ENCODE results near the gene SHISA6.

Gene SHISA6

DNA sequence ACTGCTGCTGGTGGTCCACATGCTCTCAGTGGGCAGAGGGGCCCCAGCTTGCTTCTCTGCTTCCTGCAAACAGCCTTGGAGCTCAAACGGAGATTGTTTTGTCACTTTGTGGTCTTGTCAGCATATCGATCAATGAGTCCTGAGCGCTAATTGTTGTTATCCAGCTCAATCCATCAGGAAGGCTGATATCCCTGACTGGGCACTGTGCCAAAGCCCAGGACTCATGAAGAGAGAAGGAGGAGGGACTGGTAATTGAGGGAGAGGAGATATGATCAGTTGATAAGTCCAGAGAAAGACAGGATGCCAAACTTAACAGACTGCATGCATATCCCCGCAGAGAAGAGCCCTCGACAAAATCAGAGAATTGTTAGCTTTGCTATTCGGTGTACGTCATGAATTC, 298.6 kb downstream of the SHISA6 start:
- DNase-seq (ENCODE audit: low read depth) = no peak

DNA sequence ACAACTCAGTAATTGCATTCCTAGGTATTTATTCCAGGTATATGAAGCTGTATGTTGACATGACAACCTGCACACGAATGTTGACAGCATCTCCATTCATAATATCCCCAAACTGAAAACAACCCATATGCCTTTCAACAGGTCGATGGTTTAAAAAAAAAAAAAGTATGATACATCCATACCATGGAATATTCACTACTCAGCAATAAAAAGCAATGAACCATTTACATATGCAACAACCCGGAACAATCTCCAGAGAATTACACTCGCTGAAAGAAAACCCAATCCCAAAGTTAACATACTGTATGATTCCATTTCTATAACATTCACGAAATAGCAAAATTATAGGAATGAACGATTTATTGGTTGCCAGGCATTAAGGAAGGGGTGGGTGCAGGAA, 304.0 kb downstream of the SHISA6 start:
- DNase-seq (ENCODE audit: low read depth) = no peak

DNA sequence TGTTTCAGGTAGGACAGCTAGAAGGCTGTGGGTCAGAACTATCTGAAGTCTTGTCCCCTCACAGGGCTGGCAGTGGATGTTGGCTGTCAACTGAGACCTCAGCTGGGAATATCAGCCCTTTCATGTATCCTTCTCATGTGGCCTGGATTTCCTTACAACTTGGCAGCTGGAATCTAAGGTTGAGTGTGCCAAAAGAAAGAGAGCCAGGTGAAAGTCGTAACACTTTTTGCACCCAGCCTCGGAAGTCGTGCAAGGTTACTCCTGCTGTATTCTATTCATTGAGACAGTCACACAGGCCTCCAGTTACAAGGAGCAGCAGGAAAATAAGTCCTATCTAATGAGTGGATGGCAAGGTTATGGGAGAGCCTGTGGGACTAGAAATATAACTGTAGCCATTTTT, 304.7 kb downstream of the SHISA6 start:
- no peak for DNase-seq (ENCODE audit: low read depth)

DNA sequence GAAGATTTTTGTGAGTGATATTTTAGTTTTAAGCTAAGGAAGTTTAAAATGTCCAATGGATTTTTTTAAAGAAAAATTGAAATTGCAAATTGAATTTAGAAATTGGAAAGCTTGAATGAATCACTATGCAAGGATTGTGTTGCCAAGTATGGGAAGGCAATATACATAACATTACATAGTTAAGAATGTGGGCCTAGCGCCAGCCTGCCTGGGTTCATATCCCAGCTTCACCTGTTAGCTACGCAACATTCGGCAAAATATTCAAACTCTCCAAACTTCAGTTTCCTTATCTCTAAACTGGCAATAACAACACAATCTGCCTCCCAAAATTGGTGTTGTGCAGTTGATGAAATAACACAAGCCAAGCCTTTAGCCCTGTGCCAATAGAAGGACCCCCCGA, 306.8 kb downstream of the SHISA6 start:
- no peak for DNase-seq (ENCODE audit: low read depth)

DNA sequence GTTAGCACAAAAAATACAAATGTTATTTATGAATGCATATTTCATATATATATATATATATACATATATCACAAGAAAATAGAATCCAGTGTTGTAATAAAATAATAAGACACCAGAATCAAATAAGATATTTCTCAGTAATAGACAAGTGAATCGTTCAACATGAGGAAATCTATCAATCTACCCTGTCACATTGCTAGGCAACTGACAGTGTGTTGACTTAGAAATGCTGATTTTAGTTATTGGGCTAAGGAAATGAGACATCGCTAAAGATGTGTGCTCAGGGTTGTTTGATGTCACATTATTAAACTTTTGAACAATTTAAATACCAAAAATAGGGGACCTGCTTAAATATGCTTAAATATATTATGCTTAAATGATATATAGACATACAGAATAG, 307.4 kb downstream of the SHISA6 start:
- no peak for DNase-seq (ENCODE audit: low read depth)

DNA sequence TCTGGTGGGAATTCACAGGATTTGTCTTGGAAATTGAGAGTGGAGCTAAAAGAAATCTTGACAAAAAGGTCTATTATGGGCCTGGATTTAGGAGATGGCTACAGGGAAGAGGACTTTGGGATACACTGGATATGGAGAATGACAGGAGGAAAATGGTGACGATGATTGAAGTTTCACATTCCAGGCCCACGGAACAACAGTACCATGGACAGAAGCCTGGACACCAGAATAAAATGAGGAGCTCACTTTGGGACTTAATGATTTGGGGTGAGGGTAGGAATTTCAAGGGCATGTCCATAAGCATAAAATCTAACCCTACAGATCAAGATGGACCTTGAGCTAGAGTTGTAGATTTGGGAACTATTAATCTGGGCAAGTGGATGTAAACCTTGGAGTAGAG, 309.4 kb downstream of the SHISA6 start:
- no peak for DNase-seq (ENCODE audit: low read depth)

DNA sequence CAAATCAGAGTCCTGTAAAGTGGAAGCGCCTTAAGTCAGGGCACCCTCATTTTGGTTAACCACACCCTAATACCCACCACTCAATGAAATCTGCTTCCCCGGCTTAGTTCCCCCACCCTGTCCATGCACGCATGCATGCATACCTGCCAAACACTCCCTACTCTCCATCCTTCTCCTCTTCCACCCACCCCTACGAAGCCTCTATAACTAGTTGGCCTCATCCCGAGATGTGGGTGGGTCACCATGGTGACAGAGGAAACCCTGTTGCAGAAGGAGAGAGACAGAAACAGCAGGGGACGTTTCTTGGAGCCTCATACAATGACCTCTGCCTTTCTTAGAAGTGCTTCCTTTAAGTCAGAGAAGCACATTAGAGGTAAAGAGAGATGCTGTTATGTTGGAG, 310.4 kb downstream of the SHISA6 start:
- no peak for DNase-seq (ENCODE audit: low read depth)

DNA sequence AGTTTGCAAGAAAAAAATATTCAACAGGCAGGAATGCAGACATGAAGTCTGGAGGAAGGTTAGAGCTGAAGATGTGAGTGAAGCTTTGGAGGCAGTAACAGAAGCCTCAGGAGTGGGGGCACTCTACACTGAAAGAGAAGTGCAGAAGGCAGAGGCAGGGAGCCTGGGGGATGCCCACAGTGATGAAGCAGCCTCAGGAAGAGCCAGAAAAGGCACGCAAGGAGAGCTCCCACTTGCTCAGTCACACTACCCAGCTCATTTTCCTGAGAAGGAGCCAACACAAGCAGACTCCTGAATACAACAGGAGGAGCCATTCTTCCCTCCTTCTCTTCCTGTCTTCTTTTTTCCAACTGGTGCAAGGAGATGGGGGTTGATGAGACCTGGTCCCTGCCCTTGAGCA, 312.1 kb downstream of the SHISA6 start:
- DNase-seq (ENCODE audit: low read depth) = no peak

DNA sequence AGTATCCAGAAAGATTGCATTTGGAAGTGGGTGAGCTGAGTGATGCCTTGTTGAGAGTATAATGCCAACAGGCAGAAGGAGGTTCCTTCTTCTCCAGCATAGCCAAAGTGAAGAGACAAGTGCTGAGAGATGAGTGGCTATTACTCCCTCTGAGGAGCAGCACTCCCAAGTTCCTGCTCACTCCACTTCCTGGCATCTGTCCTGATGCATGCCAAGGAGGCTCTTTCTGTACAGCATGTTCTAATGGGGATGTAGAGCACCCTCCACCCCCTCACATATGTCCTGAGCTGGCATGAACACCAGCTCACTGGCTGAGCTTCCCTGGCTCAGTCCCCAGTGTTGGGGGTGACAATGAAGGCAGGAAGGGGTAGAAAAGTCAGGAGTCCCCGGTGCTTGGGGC, 313.0 kb downstream of the SHISA6 start:
- DNase-seq (ENCODE audit: low read depth) = no peak

DNA sequence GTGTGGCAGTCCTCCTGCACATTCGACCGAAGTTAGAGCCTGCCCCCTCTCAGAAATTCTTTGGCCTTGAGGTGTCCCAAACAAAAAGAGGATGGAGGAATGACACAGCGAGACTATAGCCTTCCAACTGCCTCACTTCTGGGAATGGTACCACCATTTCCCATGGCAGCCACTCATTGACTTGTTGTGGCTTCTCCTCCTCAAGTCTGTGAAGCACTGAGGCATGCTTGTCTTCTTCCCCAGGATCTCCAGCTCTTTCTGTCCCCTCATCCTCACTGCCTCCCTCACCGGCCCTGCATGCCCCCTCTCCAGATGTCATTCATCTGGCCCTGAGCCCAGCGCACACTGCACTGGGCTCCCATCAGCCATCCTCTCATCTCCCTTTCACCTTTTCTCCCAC, 313.5 kb downstream of the SHISA6 start:
- no peak for DNase-seq (ENCODE audit: low read depth)

DNA sequence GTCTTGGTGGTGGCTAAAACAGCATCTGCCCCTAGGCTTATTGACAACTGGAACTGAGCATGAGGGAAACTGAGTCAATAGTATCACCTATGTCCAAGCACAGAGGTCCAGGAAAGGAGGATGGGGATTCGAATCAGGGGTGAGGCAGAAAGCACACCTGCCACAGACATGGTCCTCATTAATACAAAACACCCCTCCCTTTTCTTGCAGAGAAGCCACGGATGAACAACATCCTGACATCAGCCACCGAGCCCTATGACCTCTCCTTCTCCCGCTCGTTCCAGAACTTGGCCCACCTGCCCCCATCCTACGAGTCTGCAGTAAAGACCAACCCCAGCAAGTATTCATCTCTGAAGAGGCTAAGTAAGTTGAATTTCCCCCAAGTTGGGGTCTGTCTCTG, 314.5 kb downstream of the SHISA6 start:
- DNase-seq (ENCODE audit: low read depth) = no peak

DNA sequence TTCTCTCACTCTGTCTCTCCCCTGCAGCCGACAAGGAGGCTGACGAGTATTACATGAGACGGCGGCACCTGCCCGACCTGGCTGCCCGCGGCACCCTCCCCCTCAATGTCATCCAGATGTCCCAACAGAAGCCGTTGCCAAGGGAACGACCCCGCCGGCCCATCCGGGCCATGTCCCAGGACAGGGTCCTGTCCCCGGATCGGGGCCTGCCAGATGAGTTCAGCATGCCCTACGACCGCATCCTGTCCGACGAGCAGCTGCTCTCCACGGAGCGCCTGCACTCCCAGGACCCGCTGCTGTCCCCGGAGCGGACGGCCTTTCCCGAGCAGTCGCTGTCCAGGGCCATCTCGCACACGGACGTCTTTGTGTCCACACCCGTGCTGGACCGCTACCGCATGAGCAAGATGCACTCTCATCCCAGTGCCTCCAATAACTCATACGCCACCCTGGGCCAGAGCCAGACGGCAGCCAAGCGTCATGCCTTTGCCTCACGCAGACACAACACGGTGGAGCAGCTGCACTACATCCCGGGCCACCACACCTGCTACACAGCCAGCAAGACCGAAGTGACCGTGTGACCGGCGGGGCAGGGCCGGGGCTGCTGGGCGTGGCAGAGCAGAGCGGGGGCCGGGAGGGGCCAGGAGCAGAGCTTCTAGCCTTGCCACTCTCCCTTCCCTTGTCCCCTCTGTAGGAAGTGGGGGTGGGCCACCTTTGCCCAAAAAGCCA, 316.9 kb downstream of the SHISA6 start:
- DNase-seq (ENCODE audit: low read depth) = no peak

DNA sequence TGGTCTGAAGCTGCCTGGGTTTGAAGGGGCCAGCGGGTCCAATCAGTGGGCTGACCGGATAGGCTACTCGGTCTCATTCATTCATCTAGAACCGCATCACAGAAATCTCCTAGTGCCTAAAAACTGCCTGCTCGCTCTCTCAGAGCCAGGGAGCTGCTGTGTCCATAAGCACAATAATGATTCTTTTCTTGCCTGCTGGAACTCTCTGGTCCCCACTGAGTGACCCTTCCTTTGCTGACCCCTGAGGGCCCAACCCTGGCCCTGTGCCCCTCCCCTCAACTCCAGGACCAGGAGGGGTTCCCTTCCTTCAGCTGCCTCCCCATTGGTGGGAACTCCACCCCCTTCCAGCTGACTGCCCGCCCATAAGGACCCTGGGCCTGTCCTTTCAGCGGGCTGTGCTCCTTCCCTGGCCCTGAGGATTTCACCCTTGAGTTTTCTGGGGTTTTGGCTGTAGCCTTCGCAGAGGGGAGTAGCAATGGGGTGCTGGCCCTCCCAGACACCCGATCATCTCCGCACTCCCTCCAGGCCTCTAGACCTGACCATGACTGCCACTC, 317.7 kb downstream of the SHISA6 start:
- DNase-seq (ENCODE audit: low read depth) = no peak

DNA sequence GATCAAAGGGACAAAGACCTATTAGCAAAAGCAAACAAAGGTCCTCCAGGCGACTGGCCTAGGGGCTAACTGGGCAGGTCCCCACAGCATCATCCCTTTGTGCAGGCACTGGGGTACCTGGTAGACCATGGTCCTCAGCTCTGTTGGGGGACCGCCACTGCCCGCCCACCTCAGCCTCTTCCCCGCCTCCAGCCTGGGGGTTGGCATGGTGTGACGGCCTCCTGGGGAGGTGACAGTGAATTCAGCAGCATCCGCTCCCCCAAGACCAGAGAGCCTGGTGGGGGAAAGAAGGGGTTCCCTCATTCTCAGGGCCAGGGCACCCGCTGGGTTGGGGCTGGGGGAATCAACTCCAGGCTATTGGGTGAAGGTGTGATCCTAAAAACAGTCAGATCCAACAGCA, 318.6 kb downstream of the SHISA6 start:
- DNase-seq (ENCODE audit: low read depth) = no peak

DNA sequence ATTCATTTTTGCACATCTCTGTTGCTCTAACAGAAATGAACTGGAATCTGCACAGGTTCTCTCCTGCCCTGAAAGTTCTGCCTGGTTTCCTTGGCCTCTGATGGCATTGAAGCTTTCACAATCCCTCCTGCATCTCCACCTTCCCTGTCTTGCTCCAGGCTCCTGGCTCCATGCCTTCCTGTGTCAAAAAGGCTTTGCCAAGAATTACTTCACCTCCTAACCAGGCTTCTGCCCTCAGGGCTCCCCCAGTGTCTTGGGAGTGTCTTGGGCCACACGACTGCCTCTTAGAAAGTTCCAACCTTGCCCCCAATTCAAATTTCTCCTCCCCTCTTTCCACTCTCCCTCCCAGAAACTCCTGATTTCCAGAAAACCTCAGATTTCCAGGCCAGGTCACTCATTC, 320.3 kb downstream of the SHISA6 start:
- no peak for DNase-seq (ENCODE audit: low read depth)

DNA sequence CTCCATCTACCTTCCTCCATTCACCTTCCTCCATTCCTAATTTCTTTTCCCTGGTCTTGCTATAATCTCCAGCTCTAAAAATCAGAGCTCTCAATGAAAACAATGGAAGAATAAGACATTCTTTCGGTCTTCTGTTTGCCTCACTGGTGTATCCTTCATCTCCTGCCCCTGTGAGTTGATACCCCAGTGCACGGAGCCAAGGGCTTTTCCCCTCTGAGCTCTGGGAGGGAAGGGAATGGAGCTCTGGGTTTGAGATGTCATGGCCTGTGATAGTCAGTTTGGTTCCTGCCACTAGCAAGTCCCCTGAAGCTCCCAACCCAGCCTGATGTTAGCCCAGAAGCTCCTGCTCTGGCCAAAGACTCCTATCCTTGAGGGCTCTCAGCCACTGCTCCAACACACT, 320.7 kb downstream of the SHISA6 start:
- no peak for DNase-seq (ENCODE audit: low read depth)

DNA sequence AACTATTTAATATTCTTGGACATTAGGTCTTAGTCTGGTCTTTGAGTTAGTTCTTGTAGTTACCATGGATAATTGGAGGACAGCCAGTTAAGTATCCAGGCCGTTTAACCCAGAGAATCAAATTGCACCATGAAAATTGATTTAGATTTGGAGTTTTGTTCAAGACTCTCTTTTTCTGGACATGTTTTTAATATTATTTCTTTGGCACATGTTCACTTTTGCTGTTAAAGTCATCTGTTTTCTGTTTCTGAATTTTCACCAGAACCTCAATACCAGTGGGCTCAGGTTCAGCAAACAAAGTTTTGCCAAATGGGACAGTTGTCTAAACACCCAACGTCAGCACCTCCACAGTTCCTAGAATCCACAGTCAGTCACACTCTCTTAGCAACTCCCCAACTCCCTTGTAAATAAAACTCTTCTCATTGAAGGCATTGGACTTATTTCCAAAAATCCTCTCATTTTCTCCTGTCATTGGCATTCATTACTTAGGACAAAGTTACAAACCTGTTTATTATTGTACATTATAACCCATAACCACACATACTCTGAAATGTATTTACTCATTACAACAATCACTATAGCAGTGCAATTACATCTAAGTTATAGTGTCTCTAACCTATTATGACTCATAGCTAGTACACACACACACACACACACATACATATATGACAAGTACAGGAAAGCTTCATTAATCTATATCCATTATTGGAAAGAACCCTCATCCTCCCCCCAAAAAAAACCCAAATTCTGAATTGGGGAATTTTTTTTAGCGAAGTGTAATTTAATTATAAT, 323.8 kb downstream of the SHISA6 start:
- DNase-seq (ENCODE audit: low read depth) = no peak

DNA sequence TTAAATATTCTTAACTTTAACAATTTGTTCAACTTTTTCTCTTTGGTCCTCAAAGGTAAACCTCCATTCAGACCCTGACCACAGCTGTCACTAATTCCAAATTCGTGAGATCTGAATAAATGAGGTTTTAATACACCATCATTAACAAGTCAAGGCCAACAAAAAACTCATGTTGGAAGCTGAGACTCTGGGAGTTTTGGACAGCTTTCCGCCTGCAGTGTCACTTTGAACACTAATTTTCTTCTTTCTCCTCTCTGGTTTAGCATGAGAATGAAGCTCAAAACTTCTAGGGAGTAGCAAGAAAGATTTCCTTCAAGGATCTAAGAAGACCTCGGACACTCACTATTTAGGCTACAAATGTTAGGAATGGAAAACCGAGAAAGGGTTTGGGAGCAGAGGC, 324.6 kb downstream of the SHISA6 start:
- DNase-seq (ENCODE audit: low read depth) = no peak

DNA sequence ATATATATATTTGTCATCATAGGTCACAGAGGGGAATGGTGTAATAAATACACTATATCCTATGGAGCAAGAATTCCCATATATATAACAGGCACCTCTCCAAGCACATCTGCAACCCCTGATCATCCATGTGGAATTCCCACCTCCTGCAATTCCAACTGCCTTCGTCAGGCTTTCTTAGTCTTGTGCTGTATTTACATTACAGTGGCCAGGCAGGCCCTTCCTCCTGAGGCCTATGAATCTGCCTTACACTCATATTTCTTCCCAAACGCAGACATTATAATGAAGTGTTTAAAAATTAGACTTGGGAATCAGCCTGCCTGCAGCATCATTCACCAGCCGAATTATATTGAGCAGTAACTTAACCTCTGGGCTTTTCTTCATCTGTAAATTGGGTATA, 338.0 kb downstream of the SHISA6 start:
- DNase-seq (ENCODE audit: low read depth) = no peak

DNA sequence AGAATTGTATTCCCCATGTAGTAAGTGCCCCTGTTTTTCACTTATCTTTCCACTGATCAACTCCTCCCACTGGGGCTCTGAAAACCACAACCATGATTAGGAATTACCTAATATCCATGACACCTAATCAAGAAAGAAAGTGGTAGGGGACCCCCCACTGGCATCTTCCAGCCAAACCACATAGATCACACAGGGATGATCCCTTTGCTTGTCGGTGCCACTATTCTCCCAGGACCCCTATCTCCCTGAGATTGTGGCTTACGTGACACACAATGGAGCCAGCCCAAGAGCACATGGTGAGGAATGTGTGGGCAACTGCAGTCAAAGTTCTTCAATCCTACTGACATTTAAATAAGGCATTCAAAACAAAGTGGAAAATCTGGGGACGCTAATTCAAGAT, 339.7 kb downstream of the SHISA6 start:
- DNase-seq (ENCODE audit: low read depth) = no peak

DNA sequence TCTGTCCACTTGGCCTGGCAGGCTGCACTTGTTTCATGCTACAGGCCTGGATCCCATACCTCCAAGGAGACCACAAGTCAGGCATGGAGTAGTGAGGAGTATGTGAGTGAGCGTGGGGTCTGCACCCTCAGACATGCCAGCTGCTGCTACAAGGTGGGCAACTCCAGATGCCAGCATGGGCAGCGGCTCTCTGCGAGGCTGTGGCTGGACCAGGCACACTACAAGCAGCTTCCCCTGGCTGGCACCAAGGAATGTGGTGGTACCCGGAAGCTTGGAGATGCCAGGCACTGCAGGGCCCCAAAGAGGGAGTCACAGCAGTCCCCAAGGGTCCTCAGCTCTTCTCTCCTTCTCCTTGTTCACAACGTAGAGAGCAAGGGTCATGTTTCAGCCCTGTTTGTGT, 341.2 kb downstream of the SHISA6 start:
- no peak for DNase-seq (ENCODE audit: low read depth)

DNA sequence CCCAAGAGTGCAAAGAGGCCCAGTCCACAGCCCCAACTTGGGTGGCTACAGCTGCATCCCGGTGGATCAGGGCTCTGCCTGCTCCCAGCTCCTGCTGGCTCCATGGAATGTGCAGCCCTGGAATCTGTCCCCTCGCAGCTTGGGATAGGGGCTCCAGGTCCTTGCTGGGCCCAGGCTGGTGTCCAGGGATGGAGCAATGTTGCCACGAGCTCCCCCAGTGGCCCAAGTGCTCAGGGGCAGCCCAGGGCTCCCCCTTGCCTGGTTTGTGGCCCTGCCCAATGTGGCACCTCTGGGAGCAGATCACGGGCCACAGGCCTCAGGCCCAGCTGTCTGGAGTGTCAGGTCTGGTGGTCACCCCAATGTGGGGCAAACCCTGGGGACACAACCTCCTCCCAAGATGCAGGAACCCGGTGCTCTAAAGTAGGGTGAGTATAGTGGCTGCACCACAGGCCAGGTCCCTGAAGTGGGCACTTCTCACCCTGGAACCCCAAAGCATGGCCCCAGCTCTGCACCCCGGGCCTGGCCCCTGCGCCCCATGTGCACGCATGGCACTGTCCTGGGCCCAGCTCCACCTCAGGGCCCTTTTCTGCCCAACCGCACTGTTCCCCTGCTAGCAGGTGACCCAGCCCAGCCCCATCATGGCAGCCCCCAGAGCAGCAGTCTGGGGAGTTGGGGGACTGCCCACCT, 342.4 kb downstream of the SHISA6 start:
- DNase-seq (ENCODE audit: low read depth) = no peak

DNA sequence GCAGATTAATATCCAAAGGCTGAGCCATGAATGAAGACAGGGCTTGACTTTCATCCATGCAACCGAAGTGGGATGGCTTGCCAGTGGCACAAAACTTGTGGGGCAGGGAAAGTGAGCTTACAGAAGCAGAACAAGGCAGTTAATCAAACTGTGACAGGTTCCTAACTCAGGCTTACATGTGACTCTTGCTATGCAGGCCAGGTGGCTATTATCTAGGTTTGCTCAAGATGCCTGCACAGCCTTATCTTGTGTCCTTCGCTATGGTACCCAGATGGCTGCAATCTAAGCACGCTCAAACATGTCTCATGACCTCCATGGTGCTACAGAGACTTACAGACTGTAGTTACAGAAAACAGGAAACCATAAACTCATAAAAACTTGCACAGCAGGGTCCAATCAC, 348.7 kb downstream of the SHISA6 start:
- no peak for DNase-seq (ENCODE audit: low read depth)

Measured in iris pigment epithelial cell (primary cell).